ENCODE data around the gene TMEM248.
"Not testable (repeated sequence)": the region's sequence is repeated elsewhere in the genome, so short reads cannot be mapped to it uniquely, and the experiment has no call there.

- not testable (repeated sequence) for TF ChIP-seq CTCF, POLR2A (IDR thresholded peaks at IDR 0.05)
These were observed 3.1 kb upstream of the TMEM248 start for GRCh38 chr7:66917904-66918303.
